ENCODE data around the gene FAM110D. TPM values are rescaled to one million over a fixed set of nuclear protein-coding genes. Genes with fewer than 3 reads are reported as not detected.

Gene FAM110D
- total and polyA plus RNA-seq, 2 of the 8 experiments (the other 6 are each of a cell fraction or from before 2014, with no cell fraction given), result 0.21 to 0.48 TPM

DNA sequence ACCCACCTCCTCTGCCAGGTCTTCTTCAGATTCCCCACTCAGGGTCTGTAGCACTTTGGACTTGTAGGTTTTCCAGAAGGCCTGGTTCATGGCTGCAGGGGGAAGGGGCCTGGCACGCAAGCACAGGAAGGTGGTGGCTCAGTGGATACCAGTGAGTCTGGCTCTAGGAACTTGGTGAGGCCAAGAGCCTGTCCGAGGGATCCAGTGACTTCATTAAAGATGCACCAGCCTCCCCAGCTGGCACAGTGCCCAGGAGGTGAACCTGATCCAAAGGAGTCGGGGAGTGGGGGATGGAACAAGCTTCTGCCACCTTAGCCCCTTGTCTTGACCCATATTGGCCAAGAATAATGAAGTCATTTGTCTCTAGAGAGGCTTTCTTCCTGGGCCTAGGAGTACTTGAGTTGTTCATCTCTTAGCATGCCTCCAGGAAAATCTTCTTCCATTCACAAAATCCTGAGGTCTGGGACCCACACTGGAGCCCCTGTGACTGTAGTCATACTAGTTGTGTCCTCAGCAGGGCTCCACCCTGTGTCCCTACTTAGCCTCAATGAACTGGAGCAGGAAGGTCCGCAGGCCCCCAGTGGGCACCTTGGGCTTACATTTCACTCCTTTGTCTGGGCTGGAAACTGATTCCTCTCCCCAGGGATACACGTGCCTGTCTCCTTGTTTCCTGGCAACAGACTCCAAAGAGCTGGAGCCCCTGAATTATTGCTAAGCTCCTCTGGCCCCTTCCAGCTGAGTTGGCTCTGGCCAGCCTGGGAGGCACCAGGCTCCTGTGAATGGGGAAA is 9.7 kb downstream of the FAM110D start, which contains the start of gene C1orf232:
Gene C1orf232, minus strand, starts transcription at position 554 of the 788 bp plus-strand sequence. Its CDS starts 464 bp downstream, at position 90.
- Histone ChIP-seq H3K27ac (ENCODE audit: low read depth, low read length) (peak within 1 kb of the TSS; percentile 23; the same call in 1 of the 2 replicates), H3K4me2 (ENCODE audit: insufficient read depth in 1 of 2, low read depth in 2 of 2, low read length in 2 of 2) (peak within 1 kb of the TSS; percentile 77 to 96)
- TF ChIP-seq CTBP2 (IDR thresholded peaks at IDR 0.05; ENCODE audit: borderline replicate concordance, insufficient read depth, insufficient read length, low read length) (no peak), NRF1 (IDR thresholded peaks at IDR 0.05; ENCODE audit: low read depth, low read length) (no peak), SIX5 (IDR thresholded peaks at IDR 0.05; ENCODE audit: low read depth, low read length) (no peak), JUND (IDR thresholded peaks at IDR 0.05; ENCODE audit: low read length) (no peak), RFX5 (IDR thresholded peaks at IDR 0.05; ENCODE audit: borderline replicate concordance, low read depth, low read length) (no peak)
- TF ChIP-seq, protein P1, sequence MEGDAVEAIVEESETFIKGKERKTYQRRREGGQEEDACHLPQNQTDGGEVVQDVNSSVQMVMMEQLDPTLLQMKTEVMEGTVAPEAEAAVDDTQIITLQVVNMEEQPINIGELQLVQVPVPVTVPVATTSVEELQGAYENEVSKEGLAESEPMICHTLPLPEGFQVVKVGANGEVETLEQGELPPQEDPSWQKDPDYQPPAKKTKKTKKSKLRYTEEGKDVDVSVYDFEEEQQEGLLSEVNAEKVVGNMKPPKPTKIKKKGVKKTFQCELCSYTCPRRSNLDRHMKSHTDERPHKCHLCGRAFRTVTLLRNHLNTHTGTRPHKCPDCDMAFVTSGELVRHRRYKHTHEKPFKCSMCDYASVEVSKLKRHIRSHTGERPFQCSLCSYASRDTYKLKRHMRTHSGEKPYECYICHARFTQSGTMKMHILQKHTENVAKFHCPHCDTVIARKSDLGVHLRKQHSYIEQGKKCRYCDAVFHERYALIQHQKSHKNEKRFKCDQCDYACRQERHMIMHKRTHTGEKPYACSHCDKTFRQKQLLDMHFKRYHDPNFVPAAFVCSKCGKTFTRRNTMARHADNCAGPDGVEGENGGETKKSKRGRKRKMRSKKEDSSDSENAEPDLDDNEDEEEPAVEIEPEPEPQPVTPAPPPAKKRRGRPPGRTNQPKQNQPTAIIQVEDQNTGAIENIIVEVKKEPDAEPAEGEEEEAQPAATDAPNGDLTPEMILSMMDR (IDR thresholded peaks at IDR 0.05; ENCODE audit: control extremely low read depth in 1 of 3, insufficient read depth in 1 of 3, low read depth in 1 of 3, low read length in 3 of 3), result no peak
- TF ChIP-seq, protein P2, sequence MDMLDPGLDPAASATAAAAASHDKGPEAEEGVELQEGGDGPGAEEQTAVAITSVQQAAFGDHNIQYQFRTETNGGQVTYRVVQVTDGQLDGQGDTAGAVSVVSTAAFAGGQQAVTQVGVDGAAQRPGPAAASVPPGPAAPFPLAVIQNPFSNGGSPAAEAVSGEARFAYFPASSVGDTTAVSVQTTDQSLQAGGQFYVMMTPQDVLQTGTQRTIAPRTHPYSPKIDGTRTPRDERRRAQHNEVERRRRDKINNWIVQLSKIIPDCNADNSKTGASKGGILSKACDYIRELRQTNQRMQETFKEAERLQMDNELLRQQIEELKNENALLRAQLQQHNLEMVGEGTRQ (IDR thresholded peaks at IDR 0.05; ENCODE audit: low read length), result no peak

More for the DNA sequence above, 9.7 kb downstream of the FAM110D start, which contains the start of gene C1orf232:
- H2BK12ac ChIP-seq (ENCODE audit: low read depth, low read length), result no peak within 1 kb of the TSS
- peaks cover 5 to 20% (median 15%) of the 10 kb centered on the region in 4 experiments for H3K4me1 ChIP-seq (replicated peaks in 1 of 4; ENCODE audit: control insufficient read depth in 3 of 4, insufficient read depth in 4 of 4, low read length in 3 of 4)
- peak within 1 kb of the TSS; percentile 71 to 79 (median 74) for H3K4me3 ChIP-seq (ENCODE audit: extremely low read depth in 1 of 4, insufficient read depth in 2 of 4, low read depth in 3 of 4, low read length in 4 of 4)
- H3K14ac ChIP-seq (ENCODE audit: insufficient read length), result no peak within 1 kb of the TSS
- no peaks in the 10 kb centered on the region; a peak in 1 of 8 replicates for H3K36me3 ChIP-seq (ENCODE audit: control insufficient read depth in 2 of 4, insufficient read depth in 4 of 4, low read length in 3 of 4)
- FAIRE-seq (no peak), DNase-seq (ENCODE audit: low read depth in 1 of 2, low spot score in 2 of 2) (no peak)
- peak within 1 kb of the TSS; percentile 35 for H3K56ac ChIP-seq (replicated peaks; ENCODE audit: insufficient read length, low read depth, low read length)
- H3K27me3 ChIP-seq (replicated peaks in 1 of 4; ENCODE audit: control insufficient read depth in 3 of 4, extremely low read depth in 1 of 4, insufficient read depth in 3 of 4, low read length in 3 of 4), result peaks cover 6 to 17% (median 13%) of the 10 kb centered on the region in 4 experiments
- ChIA-PET POLR2A (ENCODE audit: partially characterized antibody) (interaction anchor here (0.5 to 2.9 kb wide), 3 partner anchors 9 to 81 kb away, joined by 3 to 6 read pairs (median 3); partner anchors contain the start of genes CEP85 and CNKSR1), CTCF (ENCODE audit: partially characterized antibody) (interaction anchor here (1.0 to 16.2 kb wide), 11 partner anchors 9 to 248 kb away, joined by 3 to 159 read pairs (median 7); partner anchors contain the start of genes CATSPER4, CEP85, FAM110D and SLC30A2)
- H2BK5ac ChIP-seq (ENCODE audit: low read depth, low read length), result 0 out of 2 replicates have a peak within 1 kb of the TSS, but pooled peaks have one; percentile 71
- no peak within 1 kb of the TSS for H2AFZ ChIP-seq (ENCODE audit: low read length)
- no peak within 1 kb of the TSS for H3K23ac ChIP-seq (ENCODE audit: insufficient read length)
- peak within 1 kb of the TSS; percentile 88; the same call in 1 of the 2 replicates for H2BK15ac ChIP-seq (ENCODE audit: low read length)
- peak within 1 kb of the TSS; percentile 48 for H4K91ac ChIP-seq (replicated peaks; ENCODE audit: insufficient read length, low read length)
- peak within 1 kb of the TSS; percentile 71 for H3K18ac ChIP-seq (ENCODE audit: extremely low read depth, low read length)
- H3K79me2 ChIP-seq (ENCODE audit: control insufficient read depth in 1 of 2, insufficient read depth in 2 of 2, low read length in 2 of 2), result peaks cover 0 to 8% of the 10 kb centered on the region in 2 experiments; a peak in 2 of 4 replicates
- no peak within 1 kb of the TSS for H2BK20ac ChIP-seq (ENCODE audit: low read length)
- WGBS, 2 experiments (ENCODE audit: extremely low coverage in 1 of 2, insufficient coverage in 1 of 2, insufficient read length in 1 of 2, insufficient replicate concordance in 2 of 2, low coverage in 1 of 2, low lambda C conversion rate in 2 of 2, missing lambda C conversion rate in 1 of 2), result 84% methylated on average over 5 of the region's 5 CpGs; no CpG with 5 or more reads in 1 of the 2 experiments
- peak within 1 kb of the TSS; percentile 73 for H4K5ac ChIP-seq (ENCODE audit: insufficient read length, low read depth, low read length)
- no peak within 1 kb of the TSS for H2AK5ac ChIP-seq (ENCODE audit: low read depth, low read length)
- peaks cover 4% of the 10 kb centered on the region; the same call in 1 of the 2 replicates for H3K79me1 ChIP-seq (ENCODE audit: low read depth, low read length)
- H4K8ac ChIP-seq (ENCODE audit: extremely low read depth, insufficient read depth, low read length), result peak within 1 kb of the TSS; percentile 97
- H3K23me2 ChIP-seq (ENCODE audit: low read depth, low read length), result peaks cover 12% of the 10 kb centered on the region
- no peaks in the 10 kb centered on the region for H3K9me3 ChIP-seq (ENCODE audit: insufficient read depth in 2 of 2, low read depth in 1 of 2, low read length in 1 of 2)
- no peak within 1 kb of the TSS for H2BK120ac ChIP-seq (replicated peaks; ENCODE audit: low read depth, low read length)
- no peak within 1 kb of the TSS for H3K4ac ChIP-seq (replicated peaks; ENCODE audit: insufficient read length, low read depth, low read length)
- H4K20me1 ChIP-seq (replicated peaks in 1 of 2; ENCODE audit: control insufficient read depth in 1 of 2, insufficient read depth in 2 of 2, low read length in 2 of 2), result peaks cover 2 to 4% of the 10 kb centered on the region in 2 experiments
- H3K9ac ChIP-seq (replicated peaks in 1 of 4; ENCODE audit: extremely low read depth in 1 of 4, low read depth in 3 of 4, low read length in 3 of 4), result peak within 1 kb of the TSS; percentile 47 to 84 (median 74); a peak in 6 of 7 replicates
